Renal cortex interstitium (tissue), 15 donors: ENCODE results near the gene OR2G6. TPM values are rescaled to one million over a fixed set of nuclear protein-coding genes. Genes with fewer than 3 reads are reported as not detected.
"Not testable (repeated sequence)": the region's sequence is repeated elsewhere in the genome, so short reads cannot be mapped to it uniquely, and the experiment has no call there.

ENCODE experiments used
- DNase-seq, 11 donors: peaks; one replicate each; pipeline ENCODE4 v3.0.0-alpha.2; 2013; ENCODE audit warnings: low read depth in 9 of 11, low spot score in 4 of 11; ENCODE audit errors: extremely low read depth in 1 of 11
- long read RNA-seq, 16 experiments: transcript quantifications; one replicate each; lab custom pipeline, GENCODE V29; 2026
- polyA plus RNA-seq, 3 donors: library from polyadenylated mRNA; unstranded; fragments of 120-200 nt; gene quantifications; one replicate each; pipeline ENCODE4 v1.2.1, GENCODE V29; 2013; ENCODE audit not compliant: insufficient read length in 3 of 3

Gene OR2G6
- under 1 TPM in 1 of 3 donors, not detected in 2; 0.11 TPM for polyA plus RNA-seq
- long read RNA-seq, donor 1: 0 reads
- long read RNA-seq, donor 2: 0 reads
- long read RNA-seq, donor 3: 0 reads
- long read RNA-seq, donor 4: 0 reads
- long read RNA-seq, donor 5: 0 reads
- long read RNA-seq, donor 6: 0 reads
- long read RNA-seq, donor 7: 0 reads
- long read RNA-seq, donor 8: 0 reads
- long read RNA-seq, donor 9: 0 reads
- long read RNA-seq, donor 10: 0 reads
- long read RNA-seq, donor 11: 0 reads
- long read RNA-seq, donor 12: 0 reads
- long read RNA-seq, donor 13: 0 reads
- long read RNA-seq, donor 14: 0 reads
- long read RNA-seq, donor 15: 0 reads
- long read RNA-seq, donor 16: 0 reads

- not testable (repeated sequence) for DNase-seq
Measured at GRCh38 chr1:248507773-248508172, at the start of gene OR2G6. Gene OR2G6, plus strand, starts transcription at chr1:248508073. Its CDS starts 13,574 bp downstream, at chr1:248521647.

GRCh38 chr1:248459117-248459516 lies 48.8 kb upstream of the OR2G6 start:
- not testable (repeated sequence) for DNase-seq

DNA sequence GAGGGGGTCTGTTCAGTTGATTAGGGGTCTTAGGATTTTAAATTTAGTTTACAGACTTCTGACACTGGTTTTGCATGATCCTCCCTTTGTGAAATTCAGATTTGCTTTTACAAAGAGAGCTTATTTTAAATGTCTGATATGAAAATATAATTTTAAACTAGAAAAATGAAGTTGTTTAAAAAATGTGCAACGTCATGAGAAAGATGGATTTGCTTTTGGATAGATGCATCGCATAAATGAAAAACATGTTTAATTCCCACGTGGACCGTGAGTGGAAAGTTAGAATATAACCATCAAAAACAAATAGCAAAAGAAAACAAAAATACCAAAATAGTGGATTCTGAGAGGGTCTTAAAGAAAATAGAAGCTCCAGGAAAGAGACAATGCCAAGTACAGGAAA lies 36.7 kb upstream of the OR2G6 start:
- DNase-seq: no peak

DNA sequence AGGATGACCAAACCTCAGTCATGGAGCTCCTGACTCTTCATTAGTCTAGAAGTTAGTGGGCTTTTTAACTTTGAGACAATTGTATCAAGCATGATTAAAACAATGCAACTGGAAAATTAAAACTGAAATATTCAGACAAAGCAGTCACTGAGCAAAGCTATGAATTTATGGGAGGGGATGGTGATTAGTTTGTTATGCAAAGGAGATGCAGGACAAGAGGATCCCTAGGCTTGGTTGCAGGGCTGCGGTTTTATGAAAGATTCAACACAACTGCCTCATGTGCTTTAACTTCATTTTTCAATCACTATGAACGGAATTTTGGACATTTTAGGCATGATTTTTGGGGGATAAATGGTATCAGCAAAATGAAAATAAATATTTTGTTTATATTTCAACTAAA lies 35.8 kb upstream of the OR2G6 start:
- not testable (repeated sequence) for DNase-seq

GRCh38 chr1:248473051-248473450 lies 34.8 kb upstream of the OR2G6 start, which contains the start of gene OR2T3:
Gene OR2T3, plus strand, starts transcription at chr1:248473351. Its CDS starts 0 bp downstream, at chr1:248473351.
- not testable (repeated sequence) for DNase-seq

DNA sequence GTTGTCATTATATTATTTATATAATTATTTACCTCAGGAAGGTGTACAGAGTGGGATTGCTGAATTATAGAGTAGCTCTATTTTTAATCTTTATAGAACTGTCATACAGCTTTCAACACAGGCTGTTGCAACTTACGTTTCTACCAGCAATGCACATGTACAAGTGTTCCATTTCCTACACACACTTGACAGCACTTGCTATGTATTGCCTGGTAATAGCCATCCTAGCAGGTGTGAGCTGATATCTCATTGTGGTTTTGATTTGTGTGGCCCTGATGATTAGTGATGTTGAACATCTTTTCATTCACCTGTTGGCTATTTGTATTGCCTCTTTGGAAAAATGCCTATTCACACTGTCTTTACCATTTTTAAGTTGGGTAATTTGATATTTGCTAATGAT lies 32.2 kb upstream of the OR2G6 start:
- not testable (repeated sequence) for DNase-seq

GRCh38 chr1:248481686-248482579 lies 25.9 kb upstream of the OR2G6 start:
- DNase-seq: not testable (repeated sequence)

DNA sequence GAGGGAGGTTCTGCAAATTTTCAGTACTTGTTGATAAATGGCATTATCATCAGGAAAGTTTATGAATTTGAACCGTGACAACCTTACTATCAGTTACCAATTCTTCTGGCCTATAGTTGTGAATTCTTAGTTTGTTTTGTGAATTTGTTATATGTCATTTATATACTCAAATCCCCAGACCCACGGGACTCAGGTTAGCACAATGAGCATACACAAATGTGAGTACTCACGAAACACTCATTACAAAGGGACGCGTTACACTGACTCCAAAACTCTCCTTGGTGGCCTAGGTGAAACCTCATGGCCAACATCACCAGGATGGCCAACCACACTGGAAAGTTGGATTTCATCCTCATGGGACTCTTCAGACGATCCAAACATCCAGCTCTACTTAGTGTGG lies 19.6 kb upstream of the OR2G6 start, which contains the start of gene OR2T5:
Gene OR2T5 (plus strand): TSS at position 301 of the 400 bp plus-strand sequence. CDS start 0 bp downstream, at position 301.
- DNase-seq: not testable (repeated sequence)

DNA sequence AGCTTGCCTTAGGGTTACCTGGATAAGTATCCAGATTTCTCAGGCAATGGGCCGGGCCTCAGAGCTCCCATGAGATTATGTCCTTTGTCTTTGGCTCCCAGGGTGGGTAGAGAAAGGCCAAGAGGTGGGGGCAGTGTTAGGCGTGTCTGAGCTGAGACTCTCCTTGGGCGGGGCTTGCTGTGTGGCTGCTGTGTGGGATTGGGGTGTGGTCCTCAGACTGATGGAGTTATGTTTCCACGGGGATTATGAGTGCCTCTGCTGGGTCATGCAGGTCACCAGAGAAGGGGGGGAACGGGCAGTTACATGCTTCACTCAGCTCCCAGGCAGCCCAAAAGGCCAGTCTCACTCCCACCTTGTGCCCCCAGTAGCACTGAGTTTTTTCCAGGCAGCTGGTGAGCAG lies 11.2 kb upstream of the OR2G6 start:
- not testable (repeated sequence) for DNase-seq

DNA sequence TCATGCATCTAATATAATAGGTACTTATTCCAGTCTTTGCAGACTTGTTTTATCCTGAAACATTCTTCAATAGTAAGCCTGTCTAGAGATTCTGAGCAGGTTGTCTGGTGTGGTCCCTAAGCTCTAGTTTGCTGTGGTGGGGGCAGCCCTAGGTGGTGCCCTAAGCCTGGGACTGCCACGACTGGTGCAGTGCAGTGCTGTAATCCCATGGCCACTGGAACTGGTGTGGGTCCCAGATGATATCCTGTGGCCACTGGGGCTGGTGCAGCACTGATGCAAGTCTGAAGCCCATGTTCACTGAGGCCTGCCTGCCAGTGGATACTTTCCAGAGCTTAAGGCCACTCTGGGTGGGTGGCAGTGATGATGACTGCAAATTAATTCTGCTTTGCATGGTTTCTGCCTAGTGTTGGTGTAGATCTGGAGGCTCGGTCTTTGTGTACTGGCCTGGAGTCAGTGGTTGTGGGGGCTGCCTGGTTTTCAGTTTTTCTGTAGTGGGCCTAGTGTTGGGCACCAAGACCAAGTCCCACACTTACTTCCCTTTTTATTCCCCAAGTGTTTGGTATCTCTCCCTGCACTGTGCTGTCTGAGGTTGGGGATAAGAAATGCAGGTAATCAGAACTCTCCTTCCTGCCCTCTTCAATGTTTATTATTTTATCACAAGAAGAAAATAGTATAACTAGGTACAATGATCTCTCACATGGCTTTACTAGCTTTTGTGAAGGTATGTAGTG lies 7.4 kb upstream of the OR2G6 start:
- not testable (repeated sequence) for DNase-seq

- DNase-seq: not testable (repeated sequence)
Measured at GRCh38 chr1:248510217-248510616, 2.3 kb downstream of the OR2G6 start.

DNA sequence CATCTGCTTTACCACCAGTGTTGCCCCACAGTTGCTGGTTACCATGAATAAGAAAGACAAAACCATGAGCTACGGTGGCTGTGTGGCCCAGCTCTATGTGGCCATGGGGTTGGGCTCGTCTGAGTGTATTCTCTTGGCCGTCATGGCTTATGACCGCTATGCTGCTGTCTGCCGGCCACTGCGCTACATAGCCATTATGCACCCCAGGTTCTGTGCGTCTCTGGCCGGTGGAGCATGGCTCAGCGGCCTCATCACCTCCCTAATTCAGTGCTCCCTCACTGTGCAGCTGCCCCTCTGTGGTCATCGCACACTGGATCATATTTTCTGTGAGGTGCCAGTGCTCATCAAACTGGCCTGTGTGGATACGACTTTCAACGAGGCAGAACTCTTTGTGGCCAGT lies 14.0 kb downstream of the OR2G6 start:
- no peak for DNase-seq

GRCh38 chr1:248537449-248537848 lies 29.6 kb downstream of the OR2G6 start:
- not testable (repeated sequence) for DNase-seq

- DNase-seq: not testable (repeated sequence)
Measured at GRCh38 chr1:248547383-248547782, 39.5 kb downstream of the OR2G6 start.

- not testable (repeated sequence) for DNase-seq
Measured at GRCh38 chr1:248551027-248551426, 43.2 kb downstream of the OR2G6 start.

- DNase-seq: not testable (repeated sequence)
Measured at GRCh38 chr1:248562672-248563071, 54.8 kb downstream of the OR2G6 start, which contains the start of gene OR2T29. Gene OR2T29, minus strand, starts transcription at chr1:248562772. Its CDS starts 3,281 bp downstream, at chr1:248559491.

GRCh38 chr1:248565530-248566373 lies 57.9 kb downstream of the OR2G6 start:
- DNase-seq: not testable (repeated sequence)

- not testable (repeated sequence) for DNase-seq
Measured at GRCh38 chr1:248569049-248569448, 61.2 kb downstream of the OR2G6 start.
